22Rv1 (cell line): ENCODE measurements around the gene SH3BP2.

ENCODE experiments used
- H3K27ac ChIP-seq: fragments of 450-650 bp; 2 replicates; pipeline ENCODE4 v1.5.1; 2017
- CTCF ChIP-seq: fragments of 450-650 bp; IDR thresholded peaks from 2 replicates; pipeline ENCODE4 v1.5.1; 2017; ENCODE audit warnings: mild to moderate bottlenecking
- ZFX ChIP-seq: fragments of 450-650 bp; IDR thresholded peaks from 2 replicates; pipeline ENCODE4 v1.6.1; 2017; ENCODE audit warnings: antibody characterized with exemption, borderline replicate concordance

SH3BP2 gene

GRCh38 chr4:2750719-2751605, 41.9 kb upstream of the SH3BP2 start:
- H3K27ac ChIP-seq: no peak overlapping the region
- TF ChIP-seq CTCF (no peak), ZFX (no peak)

- peak overlapping the region; percentile 90; the same call in 1 of the 2 replicates for H3K27ac ChIP-seq
- no peak for TF ChIP-seq CTCF
- no peak for TF ChIP-seq ZFX
These were observed 39.4 kb upstream of the SH3BP2 start for GRCh38 chr4:2753436-2753835.

- peak overlapping the region; percentile 90 for H3K27ac ChIP-seq
- TF ChIP-seq CTCF: no peak
- no peak for TF ChIP-seq ZFX
These were observed 37.8 kb upstream of the SH3BP2 start for GRCh38 chr4:2754848-2755819.

GRCh38 chr4:2755821-2756690, 36.8 kb upstream of the SH3BP2 start, which contains the start of gene TNIP2:
Gene TNIP2, minus strand, starts transcription at chr4:2756336. Its CDS starts 47 bp downstream, at chr4:2756289.
- peak within 1 kb of the TSS; percentile 90 for H3K27ac ChIP-seq
- TF ChIP-seq CTCF: no peak
- TF ChIP-seq ZFX: no peak

GRCh38 chr4:2756691-2757350, 36.1 kb upstream of the SH3BP2 start:
- H3K27ac ChIP-seq: peak overlapping the region; percentile 90; the same call in 1 of the 2 replicates
- no peak for TF ChIP-seq CTCF
- no peak for TF ChIP-seq ZFX

GRCh38 chr4:2757426-2757825, 35.5 kb upstream of the SH3BP2 start:
- H3K27ac ChIP-seq: no peak overlapping the region
- TF ChIP-seq ZFX (no peak), CTCF (no peak)
